ENCODE results near the gene TBCEL.

Gene TBCEL

DNA sequence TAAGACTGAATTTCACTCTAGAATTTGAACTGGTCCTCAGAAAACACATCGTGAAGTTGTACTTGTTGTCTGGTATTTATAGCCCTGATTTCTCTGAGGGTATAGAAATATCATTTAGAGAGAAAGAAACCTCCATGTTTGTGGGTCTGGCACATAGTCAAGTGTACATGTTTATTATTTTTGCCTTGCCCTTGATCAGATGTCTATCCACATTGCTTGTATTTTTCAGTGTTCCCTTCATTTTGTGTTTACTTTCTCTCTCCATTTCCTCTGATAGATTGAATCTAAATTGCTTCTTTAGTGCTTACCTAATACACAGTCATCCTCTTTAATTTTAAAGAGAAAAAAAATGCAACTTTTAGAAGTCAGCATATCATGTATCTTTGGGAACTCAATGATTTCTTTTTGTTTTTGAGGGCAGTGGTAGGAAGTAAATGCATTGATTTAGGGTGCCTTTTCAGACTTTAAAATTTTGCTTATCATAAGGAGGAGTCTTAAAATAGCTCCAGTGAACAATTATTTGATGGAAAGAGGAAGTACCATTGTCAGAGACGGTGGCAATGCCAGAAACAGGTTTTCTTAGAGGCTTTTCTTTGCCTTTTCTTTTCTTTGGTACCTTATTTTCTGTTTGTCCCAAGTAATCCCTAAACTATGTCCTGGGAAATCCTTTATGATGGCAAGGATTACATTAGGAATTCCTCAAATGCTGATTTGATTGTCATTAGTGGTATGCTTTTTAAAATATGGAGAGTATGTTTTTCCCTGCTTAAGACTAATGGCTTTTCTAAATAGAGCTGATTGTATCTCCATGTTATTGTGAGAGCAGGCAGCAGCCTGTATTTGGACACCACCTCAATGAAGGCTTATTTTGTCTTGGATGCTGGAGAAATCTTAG is 47.3 kb downstream of the TBCEL start:
- ATAC-seq (ENCODE audit: low read depth) (no peak), DNase-seq (ENCODE audit: low spot score) (no peak)
- no peak overlapping the region for H3K27ac ChIP-seq (ENCODE audit: poor library complexity, severe bottlenecking)
- no peak overlapping the region for H3K4me3 ChIP-seq (ENCODE audit: severe bottlenecking)
- no peak for TF ChIP-seq CTCF (IDR thresholded peaks at IDR 0.05; ENCODE audit: poor library complexity, severe bottlenecking)
- no peaks in the 10 kb centered on the region for H3K4me1 ChIP-seq (ENCODE audit: insufficient read depth, poor library complexity, severe bottlenecking)
- no peaks in the 10 kb centered on the region for H3K27me3 ChIP-seq (ENCODE audit: insufficient read depth, poor library complexity, severe bottlenecking)
- no peaks in the 10 kb centered on the region for H3K9me3 ChIP-seq (ENCODE audit: severe bottlenecking)
- H3K36me3 ChIP-seq (ENCODE audit: low read depth) = peaks cover 7% of the 10 kb centered on the region

- Histone ChIP-seq H3K9me3 (ENCODE audit: severe bottlenecking) (no peaks in the 10 kb centered on the region), H3K36me3 (ENCODE audit: low read depth) (peaks cover 14% of the 10 kb centered on the region), H3K27ac (ENCODE audit: poor library complexity, severe bottlenecking) (no peak overlapping the region), H3K4me3 (ENCODE audit: severe bottlenecking) (no peak overlapping the region), H3K27me3 (ENCODE audit: insufficient read depth, poor library complexity, severe bottlenecking) (no peaks in the 10 kb centered on the region), H3K4me1 (ENCODE audit: insufficient read depth, poor library complexity, severe bottlenecking) (no peaks in the 10 kb centered on the region)
- TF ChIP-seq CTCF (IDR thresholded peaks at IDR 0.05; ENCODE audit: poor library complexity, severe bottlenecking) = no peak
- no peak for DNase-seq (ENCODE audit: low spot score)
- no peak for ATAC-seq (ENCODE audit: low read depth)
Measured at GRCh38 chr11:121071846-121072450, 48.0 kb downstream of the TBCEL start.

DNA sequence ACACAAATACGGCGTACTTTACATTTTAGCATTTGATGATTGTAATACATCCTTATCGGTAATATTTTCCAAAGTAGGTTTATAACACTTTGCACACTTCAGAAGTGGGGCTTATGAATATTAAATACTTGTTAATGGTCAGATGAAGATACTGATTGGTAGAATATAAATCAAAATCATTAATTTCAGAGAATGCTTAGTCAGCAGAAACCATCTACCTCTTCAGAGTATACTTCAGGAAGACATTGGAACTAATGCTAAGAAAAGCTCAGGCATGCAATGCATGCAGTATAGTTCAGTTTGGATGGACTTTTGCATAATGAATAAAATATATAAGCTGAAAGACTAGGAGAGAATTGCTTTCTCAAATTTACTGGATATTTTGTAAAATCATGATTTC is 57.4 kb downstream of the TBCEL start:
- H3K4me1 ChIP-seq (ENCODE audit: insufficient read depth, poor library complexity, severe bottlenecking) = no peaks in the 10 kb centered on the region
- no peaks in the 10 kb centered on the region for H3K9me3 ChIP-seq (ENCODE audit: severe bottlenecking)
- H3K36me3 ChIP-seq (ENCODE audit: low read depth) = peaks cover 17% of the 10 kb centered on the region
- DNase-seq (ENCODE audit: low spot score) = no peak
- no peak overlapping the region for H3K4me3 ChIP-seq (ENCODE audit: severe bottlenecking)
- ATAC-seq (ENCODE audit: low read depth) = no peak
- no peak overlapping the region for H3K27ac ChIP-seq (ENCODE audit: poor library complexity, severe bottlenecking)
- no peak for TF ChIP-seq CTCF (IDR thresholded peaks at IDR 0.05; ENCODE audit: poor library complexity, severe bottlenecking)
- no peaks in the 10 kb centered on the region for H3K27me3 ChIP-seq (ENCODE audit: insufficient read depth, poor library complexity, severe bottlenecking)

DNA sequence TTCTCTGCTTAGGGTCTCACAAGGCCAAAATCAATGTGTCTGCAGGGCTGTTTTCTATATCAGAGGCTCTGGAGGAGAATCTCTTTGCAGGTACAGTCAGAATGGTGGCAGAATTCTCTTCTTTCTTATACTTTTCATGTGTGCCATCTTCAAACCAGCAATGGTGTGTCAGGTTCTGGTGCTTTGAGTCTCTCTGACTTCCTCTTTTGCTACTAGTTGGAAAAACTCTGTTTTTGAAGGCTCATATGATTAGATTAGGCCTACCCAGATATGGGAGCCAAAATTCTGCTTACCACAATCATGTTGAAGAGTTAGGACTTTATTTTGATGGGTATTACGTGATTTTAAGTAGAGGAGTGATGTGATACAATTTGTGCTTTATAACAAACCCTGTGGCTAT is 58.3 kb downstream of the TBCEL start:
- no peak overlapping the region for H3K4me3 ChIP-seq (ENCODE audit: severe bottlenecking)
- H3K27me3 ChIP-seq (ENCODE audit: insufficient read depth, poor library complexity, severe bottlenecking) = no peaks in the 10 kb centered on the region
- H3K9me3 ChIP-seq (ENCODE audit: severe bottlenecking) = no peaks in the 10 kb centered on the region
- no peak overlapping the region for H3K27ac ChIP-seq (ENCODE audit: poor library complexity, severe bottlenecking)
- H3K36me3 ChIP-seq (ENCODE audit: low read depth) = peaks cover 14% of the 10 kb centered on the region
- ATAC-seq (ENCODE audit: low read depth) (no peak), DNase-seq (ENCODE audit: low spot score) (no peak)
- H3K4me1 ChIP-seq (ENCODE audit: insufficient read depth, poor library complexity, severe bottlenecking) = no peaks in the 10 kb centered on the region
- no peak for TF ChIP-seq CTCF (IDR thresholded peaks at IDR 0.05; ENCODE audit: poor library complexity, severe bottlenecking)

DNA sequence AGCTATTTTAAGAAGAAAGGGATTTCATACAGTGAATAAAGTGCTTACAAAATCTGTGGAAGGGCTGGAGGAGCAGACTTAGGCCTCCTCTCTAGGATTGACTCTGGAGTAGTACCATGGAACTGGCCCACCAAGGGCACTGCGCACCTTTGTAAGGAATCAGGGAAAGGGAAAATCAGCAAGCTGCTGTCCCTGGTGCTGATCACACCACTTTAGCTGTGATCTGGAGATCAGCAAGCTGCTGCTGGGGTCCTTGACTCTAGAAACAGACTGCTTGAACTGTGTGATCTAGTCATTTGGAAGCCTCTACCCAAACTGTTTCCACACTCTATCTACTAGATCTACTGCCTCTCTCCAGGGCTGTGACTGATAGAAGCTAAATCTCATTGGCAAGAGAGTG is 58.8 kb downstream of the TBCEL start:
- no peak overlapping the region for H3K27ac ChIP-seq (ENCODE audit: poor library complexity, severe bottlenecking)
- no peak overlapping the region for H3K4me3 ChIP-seq (ENCODE audit: severe bottlenecking)
- H3K4me1 ChIP-seq (ENCODE audit: insufficient read depth, poor library complexity, severe bottlenecking) = no peaks in the 10 kb centered on the region
- no peaks in the 10 kb centered on the region for H3K9me3 ChIP-seq (ENCODE audit: severe bottlenecking)
- H3K36me3 ChIP-seq (ENCODE audit: low read depth) = peaks cover 12% of the 10 kb centered on the region
- no peak for TF ChIP-seq CTCF (IDR thresholded peaks at IDR 0.05; ENCODE audit: poor library complexity, severe bottlenecking)
- H3K27me3 ChIP-seq (ENCODE audit: insufficient read depth, poor library complexity, severe bottlenecking) = no peaks in the 10 kb centered on the region
- DNase-seq (ENCODE audit: low spot score) (no peak), ATAC-seq (ENCODE audit: low read depth) (no peak)

Data from RWPE2 (cell line).